PC-3 (cell line): ENCODE results near the gene BMPR1A.

Experiments used
- CTCF ChIP-seq: fragments of 300-600 bp; sonication (generic); conservative IDR thresholded peaks from 2 replicates; pipeline ENCODE4 v1.5.1; 2017; ENCODE audit warnings: antibody characterized with exemption, low read depth, mild to moderate bottlenecking, low read length
- EZH2 ChIP-seq: fragments of 300-600 bp; sonication (generic); IDR thresholded peaks from one replicate; pipeline ENCODE4 v1.6.1; 2017; ENCODE audit warnings: antibody characterized with exemption, mild to moderate bottlenecking, low read length; ENCODE audit not compliant: unreplicated experiment
- EZH2phosphoT487 ChIP-seq: fragments of 300-600 bp; sonication (generic); IDR thresholded peaks from 2 replicates; pipeline ENCODE4 v1.6.1; 2018; ENCODE audit warnings: mild to moderate bottlenecking, antibody characterized with exemption, low read length, borderline replicate concordance

- TF ChIP-seq CTCF: no peak
- TF ChIP-seq EZH2phosphoT487: no peak
- no peak for TF ChIP-seq EZH2
These were observed 200.5 kb downstream of the BMPR1A start for GRCh38 chr10:86956848-86957448.
